GM19035 (cell line): ENCODE data around the gene CXCL16.
A peak's percentile ranks its signal among the peaks of the same experiment; 100 is the strongest.
"Not testable (repeated sequence)": the region's sequence is repeated elsewhere in the genome, so short reads cannot be mapped to it uniquely, and the experiment has no call there.

Experiments used
- ATAC-seq: cut with Tn5 transposase; IDR thresholded peaks from one replicate; pipeline ENCODE4 v1.9.1; 2021; ENCODE audit not compliant: unreplicated experiment

The CXCL16 gene

DNA sequence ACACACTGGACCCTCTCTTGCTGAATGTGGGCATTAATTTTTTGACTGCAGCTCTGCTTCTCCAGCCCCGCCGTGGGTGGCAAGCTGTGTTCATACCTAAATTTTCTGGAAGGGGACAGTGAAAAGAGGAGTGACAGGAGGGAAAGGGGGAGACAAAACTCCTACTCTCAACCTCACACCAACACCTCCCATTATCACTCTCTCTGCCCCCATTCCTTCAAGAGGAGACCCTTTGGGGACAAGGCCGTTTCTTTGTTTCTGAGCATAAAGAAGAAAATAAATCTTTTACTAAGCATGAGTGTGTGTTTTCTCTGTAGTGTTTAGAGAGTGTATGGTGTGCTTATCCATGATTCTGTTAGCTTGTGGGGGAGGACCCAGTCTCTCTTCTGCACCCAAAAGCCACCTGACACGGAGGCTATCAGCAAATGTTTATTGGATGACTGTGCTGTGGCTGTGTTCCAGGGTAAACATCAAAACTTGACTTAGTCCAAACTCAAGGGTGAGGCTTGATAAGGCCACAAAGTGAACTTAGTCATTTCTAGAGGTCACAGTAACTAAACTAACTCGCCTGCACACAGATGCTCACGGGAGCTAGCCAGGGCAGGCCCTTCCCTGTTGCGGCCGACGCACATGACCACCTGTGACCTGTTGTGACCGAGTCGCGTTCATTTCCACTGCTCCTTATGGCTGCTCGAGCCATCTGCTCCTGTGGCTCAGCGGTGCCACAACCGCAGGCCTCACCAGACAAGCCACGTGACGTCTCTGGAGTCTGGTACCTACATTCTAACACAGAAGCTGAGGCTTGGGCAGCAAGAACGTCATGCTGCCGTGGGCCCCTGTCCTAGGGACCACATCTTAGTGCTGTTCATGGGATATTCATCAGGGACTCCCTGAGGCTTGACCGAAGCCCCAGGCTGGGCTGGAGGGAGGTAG lies 18.3 kb downstream of the CXCL16 start:
- ATAC-seq: no peak

DNA sequence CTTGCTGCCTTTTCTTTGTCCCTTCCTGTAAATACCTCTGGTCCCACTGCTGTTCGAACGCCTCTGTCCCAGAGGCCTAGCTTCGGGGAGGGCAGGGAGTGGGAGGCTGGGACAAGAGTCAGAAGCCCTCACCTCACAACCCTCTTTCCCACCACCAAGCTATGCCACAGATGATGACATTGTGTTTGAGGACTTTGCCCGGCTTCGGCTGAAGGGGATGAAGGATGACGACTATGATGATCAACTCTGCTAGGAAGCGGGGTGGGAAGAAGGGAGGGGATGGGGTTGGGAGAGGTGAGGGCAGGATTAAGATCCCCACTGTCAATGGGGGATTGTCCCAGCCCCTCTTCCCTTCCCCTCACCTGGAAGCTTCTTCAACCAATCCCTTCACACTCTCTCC lies 18.9 kb downstream of the CXCL16 start:
- no peak for ATAC-seq

DNA sequence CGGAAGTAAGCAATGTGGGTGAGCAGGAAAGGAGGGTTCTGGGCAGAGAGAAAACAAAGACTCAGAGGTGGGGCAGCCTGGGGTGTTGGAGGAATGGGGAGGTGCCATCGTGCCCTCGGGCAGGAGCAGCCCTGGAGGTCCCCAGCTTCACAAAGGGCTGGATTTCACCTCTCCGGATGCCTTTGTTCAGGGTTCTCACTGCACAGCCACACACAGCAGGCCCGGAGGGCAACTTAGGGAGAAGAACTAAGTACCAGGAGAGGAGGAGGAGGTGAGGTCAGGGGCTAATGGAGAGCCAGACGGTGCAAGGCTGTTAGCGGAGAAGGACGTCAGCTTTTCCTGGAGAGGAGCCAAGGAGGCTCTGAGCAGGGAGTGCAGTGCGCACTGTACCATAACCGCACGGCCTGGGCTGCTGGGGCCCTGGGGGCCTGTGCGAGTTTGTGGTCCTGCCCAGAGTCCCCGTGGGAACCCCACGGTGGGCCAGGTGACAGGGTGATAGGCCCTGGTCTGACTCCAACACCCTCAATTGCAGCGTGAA lies 20.0 kb downstream of the CXCL16 start:
- no peak for ATAC-seq

DNA sequence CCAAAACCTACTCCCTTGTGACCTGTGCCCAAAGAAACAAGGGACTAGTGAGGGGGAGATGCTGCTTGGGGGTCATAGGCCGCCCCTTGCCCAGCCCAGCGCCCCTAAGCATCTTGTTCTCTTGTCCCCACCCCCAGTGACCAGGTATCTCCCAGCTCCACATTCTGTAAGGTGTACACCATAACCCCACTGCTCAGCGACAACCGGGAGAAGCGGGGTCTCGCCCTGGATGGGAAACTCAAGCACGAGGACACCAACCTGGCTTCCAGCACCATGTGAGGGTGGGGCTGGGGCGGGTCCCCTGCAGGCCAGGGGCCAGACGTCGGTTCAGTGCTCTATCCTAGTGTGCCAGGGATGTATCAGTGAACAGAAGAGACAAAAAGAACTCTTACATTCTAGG lies 20.6 kb downstream of the CXCL16 start:
- no peak for ATAC-seq

DNA sequence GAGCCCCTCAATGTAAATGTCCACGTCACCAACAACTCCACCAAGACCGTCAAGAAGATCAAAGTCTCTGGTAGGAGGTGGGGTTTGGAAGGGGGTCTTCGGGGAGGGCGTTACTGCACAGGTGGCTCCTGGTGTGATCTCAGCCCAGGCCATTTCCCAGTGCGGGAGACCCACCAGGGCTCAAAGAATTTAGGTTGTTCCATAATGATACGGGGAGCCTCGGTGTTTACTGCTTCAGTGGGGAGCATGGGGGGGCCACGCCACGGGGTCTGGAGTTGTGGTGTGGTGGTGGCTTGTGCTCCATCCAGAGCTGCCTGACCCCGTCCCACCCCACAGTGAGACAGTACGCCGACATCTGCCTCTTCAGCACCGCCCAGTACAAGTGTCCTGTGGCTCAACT lies 21.5 kb downstream of the CXCL16 start:
- ATAC-seq: no peak

DNA sequence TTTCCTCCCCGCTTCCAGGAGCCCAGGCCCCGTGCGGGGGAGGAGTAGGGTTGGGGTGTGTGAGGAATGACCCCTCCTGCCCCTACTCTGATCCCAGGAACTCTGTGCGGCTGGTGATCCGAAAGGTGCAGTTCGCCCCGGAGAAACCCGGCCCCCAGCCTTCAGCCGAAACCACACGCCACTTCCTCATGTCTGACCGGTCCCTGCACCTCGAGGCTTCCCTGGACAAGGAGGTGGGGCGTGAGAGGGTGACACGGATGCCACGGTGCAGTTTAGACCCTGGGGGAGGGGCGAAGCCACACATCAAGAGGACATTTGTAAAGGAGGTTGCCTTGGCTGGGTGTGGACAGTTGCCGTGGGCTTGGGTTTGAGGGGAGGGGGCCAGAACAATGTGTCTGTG lies 21.9 kb downstream of the CXCL16 start:
- no peak for ATAC-seq

DNA sequence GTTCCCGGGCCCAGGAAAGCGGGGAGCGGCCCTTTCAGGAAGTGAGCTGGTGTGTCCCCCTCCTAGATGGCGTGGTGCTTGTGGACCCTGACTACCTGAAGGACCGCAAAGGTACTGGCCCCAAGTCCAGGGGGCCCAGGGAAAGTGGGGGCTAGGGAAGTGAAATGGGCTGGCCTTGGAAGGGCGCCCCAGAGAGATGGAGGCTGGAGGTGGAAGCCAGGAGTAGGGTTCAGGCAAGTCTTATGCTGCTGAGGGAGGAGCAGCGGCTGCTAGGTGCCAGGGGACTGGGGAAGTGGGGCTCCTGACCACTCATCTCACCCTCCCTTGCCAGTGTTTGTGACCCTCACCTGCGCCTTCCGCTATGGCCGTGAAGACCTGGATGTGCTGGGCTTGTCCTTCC lies 23.6 kb downstream of the CXCL16 start:
- no peak for ATAC-seq

DNA sequence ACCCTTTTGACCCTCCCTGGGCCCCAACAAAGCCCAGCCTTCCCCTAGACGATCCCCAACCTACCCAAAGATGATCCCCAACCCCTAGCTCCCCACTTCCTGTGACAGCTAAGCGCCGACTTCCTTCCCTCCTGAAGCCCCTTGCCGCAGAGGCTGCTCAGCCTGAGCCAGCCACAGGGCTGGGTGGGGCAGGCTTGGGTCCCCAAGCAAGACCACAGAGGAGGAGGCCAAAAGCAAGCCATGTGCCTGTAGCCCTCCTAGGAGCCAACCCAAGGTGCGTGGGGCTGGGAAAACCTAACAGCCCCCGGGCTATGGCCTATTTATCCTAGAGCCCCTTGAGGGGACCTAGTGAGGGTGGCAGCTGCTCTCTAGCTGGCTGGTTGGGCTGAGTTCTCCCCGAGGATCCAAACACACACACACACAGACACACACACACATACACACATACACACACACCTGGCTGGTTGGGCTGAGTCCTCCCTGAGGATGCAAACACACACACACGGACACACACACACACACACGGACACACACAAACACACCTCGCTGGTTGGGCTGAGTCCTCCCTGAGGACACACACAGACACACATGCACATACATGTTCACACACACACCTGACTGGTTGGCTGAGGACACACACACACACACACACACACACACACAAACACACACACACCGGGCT lies 24.5 kb downstream of the CXCL16 start:
- no peak for ATAC-seq

DNA sequence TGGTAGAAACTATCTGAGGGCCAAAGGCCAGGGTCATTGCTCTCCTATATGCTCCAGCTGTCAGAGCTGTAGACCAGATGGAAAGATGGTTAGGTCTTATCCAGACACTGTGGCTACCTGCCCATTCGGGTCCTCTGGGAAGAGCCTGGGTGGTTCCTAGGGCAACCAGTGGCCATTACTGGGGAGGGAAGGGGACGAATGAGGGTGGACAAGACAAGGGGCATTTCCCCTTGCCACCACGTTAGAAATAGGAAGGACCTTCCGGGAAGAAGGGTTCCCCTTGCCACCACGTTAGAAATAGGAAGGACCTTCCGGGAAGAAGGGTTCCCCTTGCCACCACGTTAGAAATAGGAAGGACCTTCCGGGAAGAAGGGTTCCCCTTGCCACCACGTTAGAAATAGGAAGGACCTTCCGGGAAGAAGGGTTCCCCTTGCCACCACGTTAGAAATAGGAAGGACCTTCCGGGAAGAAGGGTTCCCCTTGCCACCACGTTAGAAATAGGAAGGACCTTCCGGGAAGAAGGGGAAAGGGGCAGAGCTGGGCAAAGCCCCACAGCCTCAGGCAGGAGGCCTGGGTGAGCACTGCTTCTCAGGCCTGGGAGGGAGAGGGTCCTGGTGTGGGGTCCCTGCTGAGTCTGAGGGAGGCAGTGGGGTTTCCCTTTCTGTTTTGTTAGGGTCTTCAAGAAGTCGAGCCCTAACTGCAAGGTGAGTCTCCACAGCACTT lies 25.2 kb downstream of the CXCL16 start:
- not testable (repeated sequence) for ATAC-seq

DNA sequence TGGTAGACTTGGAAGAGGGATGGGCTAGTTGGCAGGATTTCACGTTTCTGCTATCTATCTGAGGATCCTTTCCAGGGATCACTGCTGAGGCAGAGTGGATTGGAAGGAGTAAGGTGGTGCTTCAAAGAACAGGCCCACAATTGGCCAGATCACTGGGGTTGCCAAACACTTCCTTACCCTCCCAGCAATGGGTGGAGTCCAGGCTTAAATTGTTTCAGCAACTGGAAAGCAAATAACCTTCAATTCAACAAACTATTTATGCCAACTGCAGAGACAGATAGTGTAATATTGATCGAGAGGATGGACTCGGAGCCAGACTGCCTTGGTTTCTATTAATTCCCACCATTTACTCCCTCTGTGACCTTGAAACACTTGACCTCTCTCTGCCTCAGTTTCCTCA lies 27.2 kb downstream of the CXCL16 start:
- no peak for ATAC-seq

DNA sequence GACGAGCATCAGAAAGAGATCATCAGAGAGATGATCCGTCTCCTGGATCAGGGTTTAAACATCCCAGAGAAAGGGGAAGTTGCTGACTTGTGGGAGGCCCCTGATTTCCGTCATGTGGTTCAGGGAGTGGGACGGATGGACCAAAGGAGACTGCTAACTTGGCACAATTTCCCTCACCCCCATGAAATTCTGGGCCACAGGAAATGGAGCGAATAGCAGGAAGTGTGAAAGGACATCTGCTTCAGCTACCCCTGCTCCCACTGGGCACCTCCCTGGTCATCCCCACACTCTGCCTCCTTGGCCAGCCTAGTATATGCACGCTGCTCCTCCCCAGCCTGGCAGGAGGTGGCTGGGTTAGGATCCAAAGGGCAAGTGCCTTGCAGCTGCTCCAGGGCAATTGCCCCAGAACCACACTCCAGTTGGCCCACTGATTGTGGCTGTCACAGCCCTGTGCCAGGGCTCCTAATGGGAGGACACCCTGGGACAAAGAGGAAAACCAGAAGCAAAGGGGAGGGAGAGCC lies 28.0 kb downstream of the CXCL16 start:
- ATAC-seq: no peak

DNA sequence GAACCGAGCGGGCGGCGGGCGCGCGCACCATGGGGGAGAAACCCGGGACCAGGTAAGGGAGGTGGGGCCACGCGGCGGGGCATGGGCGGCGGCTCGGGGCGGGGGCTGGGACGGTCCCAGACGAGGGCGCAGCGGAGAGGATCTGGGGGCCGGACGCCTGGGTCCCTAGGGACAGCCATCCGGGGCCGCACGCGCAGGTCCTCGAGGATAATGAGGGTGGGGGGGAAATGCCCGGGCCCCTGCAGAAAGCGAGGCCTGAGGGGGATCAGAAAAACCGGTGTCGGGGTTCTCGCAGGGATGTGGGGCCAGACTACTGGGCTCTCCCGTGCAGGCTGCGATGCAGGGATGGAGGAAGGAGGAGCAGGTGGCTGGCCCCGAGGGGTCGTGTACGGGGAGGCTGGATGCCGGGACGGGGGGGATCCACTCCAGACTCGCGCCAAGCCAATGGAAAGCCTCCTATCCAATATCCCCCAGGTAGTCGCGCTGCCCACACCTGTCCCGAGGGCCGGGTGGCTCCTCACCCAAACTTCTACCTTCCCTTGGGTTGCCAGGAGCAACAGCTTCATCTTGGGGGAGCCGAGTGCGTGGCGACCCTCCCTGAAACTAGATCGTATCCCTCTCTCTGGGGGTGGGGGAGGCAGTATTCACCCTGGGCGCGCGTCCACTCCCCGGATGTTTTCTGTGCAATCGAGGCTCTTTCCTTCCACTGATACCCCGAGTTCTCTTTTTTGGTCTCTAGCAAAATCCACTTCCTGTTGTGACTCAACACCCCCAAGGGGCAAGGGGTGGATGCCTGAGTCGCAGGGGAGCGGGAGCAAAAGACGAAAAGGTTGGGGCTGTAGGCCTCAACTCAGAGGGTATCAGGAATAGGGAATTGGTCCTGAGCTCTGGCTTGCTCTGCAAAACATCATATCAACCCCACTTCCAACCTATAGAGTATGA lies 28.8 kb downstream of the CXCL16 start:
- no peak for ATAC-seq

DNA sequence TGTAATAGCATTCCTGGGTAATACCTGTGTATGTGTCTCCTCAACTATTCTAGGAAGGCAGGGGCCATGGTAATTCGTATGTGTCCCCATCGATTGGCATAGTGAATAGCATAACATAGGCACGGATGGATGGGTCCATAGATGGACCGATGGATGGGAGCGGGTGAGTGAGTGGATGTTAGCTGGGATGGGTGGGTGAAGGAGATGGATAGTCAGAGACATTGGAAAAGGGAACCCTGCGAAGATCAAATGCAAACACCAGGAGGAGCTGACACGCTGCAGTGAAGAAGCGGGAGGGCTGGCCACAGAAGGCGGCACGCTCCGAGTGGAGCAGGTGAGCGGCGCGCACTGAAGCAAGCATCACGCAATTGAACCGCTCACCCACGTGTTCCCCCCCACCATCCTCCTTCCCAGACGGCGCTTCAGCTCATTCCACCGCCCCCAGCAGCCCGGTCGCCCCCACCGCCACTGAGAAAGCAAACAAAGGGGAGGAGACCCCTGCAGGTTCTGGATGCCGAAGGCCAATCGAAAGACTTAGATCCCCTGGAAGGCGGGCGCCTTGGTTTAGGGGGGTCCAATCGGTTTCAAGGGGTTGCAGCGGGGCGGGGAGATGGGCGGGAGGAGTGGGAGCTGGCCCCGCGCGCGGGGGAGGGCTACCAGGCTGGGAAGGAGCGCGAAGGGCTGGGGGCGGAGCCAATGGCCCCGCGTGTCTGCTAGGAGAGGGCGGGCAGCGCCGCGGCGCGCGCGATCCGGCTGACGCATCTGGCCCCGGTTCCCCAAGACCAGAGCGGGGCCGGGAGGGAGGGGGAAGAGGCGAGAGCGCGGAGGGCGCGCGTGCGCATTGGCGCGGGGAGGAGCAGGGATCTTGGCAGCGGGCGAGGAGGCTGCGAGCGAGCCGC lies 29.7 kb downstream of the CXCL16 start, which contains the start of gene ARRB2:
TSS of gene ARRB2 (plus strand) at position 839 of the 899 bp plus-strand sequence. CDS start 90 bp downstream, outside the sequence.
- ATAC-seq: peak; percentile 82

DNA sequence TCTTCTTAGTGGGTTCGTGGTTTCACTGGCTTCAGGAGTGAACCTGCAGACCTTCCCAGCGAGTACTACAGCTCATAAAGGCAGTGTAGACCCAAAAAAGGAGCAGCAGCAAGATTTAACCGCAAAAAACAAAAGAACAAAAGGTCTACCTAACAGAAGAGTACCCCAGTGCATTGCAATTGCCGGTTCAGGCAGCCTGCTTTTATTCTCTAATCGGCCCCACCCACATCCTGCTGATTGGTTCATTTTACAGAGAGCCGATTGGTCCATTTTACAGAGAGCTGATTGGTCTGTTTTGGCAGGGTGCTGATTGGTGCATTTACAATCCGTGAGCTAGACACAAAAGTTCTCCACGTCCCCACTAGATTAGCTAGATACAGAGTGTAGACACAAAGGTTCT lies 31.3 kb downstream of the CXCL16 start:
- no peak for ATAC-seq

DNA sequence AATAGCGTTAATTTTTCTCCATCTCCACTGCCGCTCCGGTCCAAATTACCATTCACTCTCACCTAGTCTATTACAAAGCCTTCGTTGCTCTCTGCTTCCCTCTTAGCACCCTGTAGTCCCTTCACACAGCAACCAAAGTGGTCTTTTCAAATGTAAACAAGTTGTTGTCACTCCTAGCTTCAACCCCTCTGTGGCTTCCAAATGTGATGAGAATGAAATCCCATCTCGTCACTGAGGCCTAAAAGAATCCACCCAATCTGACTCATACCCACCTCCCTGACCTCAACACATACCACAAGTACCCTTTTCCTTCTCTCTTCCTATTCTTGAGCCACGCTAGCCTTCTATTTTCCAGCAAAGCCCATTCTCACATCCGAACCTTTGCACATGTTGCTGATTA lies 33.6 kb downstream of the CXCL16 start:
- ATAC-seq: no peak

DNA sequence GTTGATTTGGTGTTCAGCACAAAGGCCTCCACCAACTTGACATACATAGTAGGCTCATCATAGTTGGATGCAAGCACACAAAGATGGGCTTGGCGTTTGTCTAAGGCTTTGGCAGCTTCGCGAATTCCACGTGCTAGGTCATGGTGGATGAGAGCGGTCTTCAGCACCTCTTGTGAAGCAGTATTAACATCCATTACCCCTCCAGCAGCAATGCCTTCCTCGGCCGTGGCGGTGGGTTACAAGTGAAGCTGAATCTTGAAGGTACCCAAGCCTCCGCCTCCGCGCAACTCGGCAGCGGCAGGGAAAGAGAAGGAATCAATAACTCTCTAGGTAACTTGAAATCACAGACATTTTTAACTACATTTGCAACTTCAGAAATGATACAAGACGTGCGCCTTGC lies 34.7 kb downstream of the CXCL16 start:
- ATAC-seq: no peak

DNA sequence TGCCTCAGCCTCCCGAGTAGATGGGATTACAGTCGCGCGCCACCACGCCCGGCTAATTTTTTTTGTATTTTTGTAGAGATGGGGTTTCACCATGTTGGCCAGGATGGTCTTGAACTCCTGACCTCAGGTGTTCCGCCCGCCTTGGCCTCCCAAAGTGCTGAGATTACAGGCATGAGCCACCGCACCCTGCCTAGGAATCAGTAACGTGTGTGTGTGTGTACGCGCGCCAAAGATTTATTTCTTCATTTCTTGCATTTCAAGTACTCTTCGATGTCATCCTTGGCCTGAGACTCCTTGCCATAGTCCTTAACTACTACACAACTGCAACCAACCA lies 35.2 kb downstream of the CXCL16 start:
- ATAC-seq: not testable (repeated sequence)

DNA sequence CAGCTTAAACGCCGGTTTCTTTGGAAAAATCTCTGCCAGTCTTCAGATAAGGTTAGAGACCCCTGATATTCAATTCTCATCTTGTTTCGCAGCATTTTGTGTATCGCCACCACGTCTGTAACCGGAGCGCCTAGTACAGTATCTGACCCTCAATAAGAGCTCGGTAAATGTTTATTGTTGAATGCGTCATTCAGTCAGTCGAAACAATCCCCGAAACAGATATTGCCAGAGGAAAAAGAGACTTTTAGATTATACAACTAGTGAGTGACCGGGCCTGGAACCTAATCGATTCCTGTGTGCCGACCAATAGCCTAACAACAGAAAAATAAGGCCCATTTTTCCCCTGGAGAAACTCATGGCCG lies 36.4 kb downstream of the CXCL16 start:
- no peak for ATAC-seq

DNA sequence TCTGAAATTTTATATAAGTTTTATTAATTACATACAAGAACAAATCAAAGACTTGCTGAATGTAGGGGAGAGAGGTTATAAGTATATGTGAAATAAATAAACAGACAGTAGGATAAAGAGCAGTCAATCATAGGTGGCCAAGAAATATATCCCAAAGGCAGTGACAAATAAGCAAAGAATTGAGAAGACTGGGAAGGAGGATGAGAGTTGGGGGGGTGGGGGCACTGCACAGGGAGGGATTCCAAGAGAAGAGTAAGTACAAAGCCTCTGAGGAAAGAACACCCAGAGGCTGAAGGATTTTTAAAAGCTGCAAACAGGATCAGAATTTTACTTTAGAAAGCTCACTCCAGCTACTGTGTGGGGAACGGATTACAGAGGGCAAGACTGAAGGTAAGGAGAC lies 38.6 kb downstream of the CXCL16 start:
- no peak for ATAC-seq
